Heart right ventricle (tissue), 16 donors: ENCODE measurements around the gene CHID1. TPM values are rescaled to one million over a fixed set of nuclear protein-coding genes. Genes with fewer than 3 reads are reported as not detected.

ENCODE experiments used
- ATAC-seq, 8 donors: fragments of 200-7000 bp; cut with Tn5 transposase; one replicate each; pipeline ENCODE4 v1.9.1; 2020; ENCODE audit warnings: mild to moderate bottlenecking in 8 of 8, moderate library complexity in 8 of 8, moderate number of reproducible peaks in 1 of 8
- DNase-seq, 2 donors: peaks; one replicate each; pipeline ENCODE4 v3.0.0-alpha.2; 2020
- H3K27ac ChIP-seq, 10 donors: fragments of 200-600 bp; sonication (generic) in 2 of 10; one replicate each; pipeline versions ENCODE4 v1.5.0 to v1.8.0; 2020 to 2022; ENCODE audit warnings: mild to moderate bottlenecking in 3 of 10
- H3K27me3 ChIP-seq, 7 donors: fragments of 200-600 bp; one replicate each; pipeline ENCODE4 v1.8.0; 2021 to 2022; ENCODE audit warnings: mild to moderate bottlenecking in 2 of 7
- H3K36me3 ChIP-seq, 9 donors: fragments of 200-600 bp; sonication (generic) in 1 of 9; one replicate each; pipeline versions ENCODE4 v1.5.0 to v1.8.0; 2020 to 2022; ENCODE audit warnings: mild to moderate bottlenecking in 2 of 9
- H3K4me1 ChIP-seq, 9 donors: fragments of 200-600 bp; sonication (generic) in 1 of 9; one replicate each; pipeline versions ENCODE4 v1.5.0 to v1.8.0; 2020 to 2022; ENCODE audit warnings: mild to moderate bottlenecking in 4 of 9
- H3K4me3 ChIP-seq, 10 donors: fragments of 200-600 bp; sonication (generic) in 2 of 10; one replicate each; pipeline versions ENCODE4 v1.5.0 to v1.8.0; 2020 to 2022; ENCODE audit warnings: mild to moderate bottlenecking in 7 of 10, moderate library complexity in 2 of 10
- H3K9me3 ChIP-seq, 11 donors: fragments of 200-600 bp in 10 of 11; sonication (generic) in 2 of 11; one replicate each; pipeline versions ENCODE4 v1.5.0 to v1.8.0; 2013 to 2022; ENCODE audit warnings: mild to moderate bottlenecking in 2 of 11, control low read depth in 1 of 11, moderate library complexity in 1 of 11
- CTCF ChIP-seq, 9 donors: fragments of 200-600 bp; sonication (generic) in 2 of 9; IDR thresholded peaks; one replicate each; pipeline versions ENCODE4 v1.5.0 to v1.8.0; 2021 to 2022; ENCODE audit warnings: antibody characterized with exemption in 9 of 9, mild to moderate bottlenecking in 5 of 9, moderate library complexity in 1 of 9
- WGBS, 2 donors: extraction: QIAGEN DNeasy Blood & Tissue Kit; methylation state at CpG; one replicate each; pipeline ENCODE4 v1.1.7; 2013; ENCODE audit warnings: inconsistent platforms in 1 of 2; 5-methylcytosine and 5-hydroxymethylcytosine counted together
- intact Hi-C, 10 donors: fragments of 100-400 bp; cut with DNase I; formaldehyde crosslinking; loops; one replicate each; pipeline versions ENCODE4 v1.11.1 to v1.14.2; 2022
- polyA plus RNA-seq, 2 donors: library from polyadenylated mRNA; stranded (reverse); fragments of 200-250 nt; gene quantifications; one replicate each; pipeline ENCODE4 v1.2.3, GENCODE V29; 2013
- total RNA-seq, 10 donors: library from RNA; stranded (reverse); fragmentation: NEBNext Ultra II Directional in 3 of 10; extraction: Animal tissue kit (Norgen Biotek cat#: 25700) in 3 of 10; gene quantifications; one replicate each; pipeline versions ENCODE4 v1.2.1 to v1.2.4, GENCODE V29; 2021 to 2023
- donor health status: Arrhythmogenic right ventricular cardiomyopathy.
- donor health status: ischemic (EF 13 %, LVEDD 7.1; RV severe dilation, severe dysfunction).
- donor health status: healthy with polysubstance abuse.
- donor health status: DM: no; HTN: yes; CAD: no.
- donor health status: DM: no; HTN: no; CAD: no.
- donor health status: ischemic (EF 25% LVEDD 6.9; RV normal size, moderate dysfunction).
- donor health status: ischemic (EF 25% LVEDD 5.7; RV mildly dilated, moderate dysfunction).
- donor health status: healthy.
- donor health status: DM: yes; HTN: yes; CAD: no.
- donor health status: Ischemic cardiomyopathy.
- donor health status: ischemic (EF 35%, LVEDD 5.7; RV mildly dilated, moderate dysfunction).
- donor health status: nonischemic (EF 11% LVEDD 7.7; RV severe dilation, severe dysfunction).
- donor health status: DM: yes; HTN: yes; CAD: no.
- donor health status: PGD.
- donor health status: ischemic (EF 29% LVEDD 5.4; RV normal size, mild dysfunction).
- donor health status: nonischemic (EF 23%, LVEDD 6.1; RV moderate dilation, normal function).

The CHID1 gene
- total and polyA plus RNA-seq, 12 donors: 40.1 to 75.2 (median 57.5) TPM

GRCh38 chr11:854601-855329, 55.8 kb downstream of the CHID1 start:
- Histone ChIP-seq H3K36me3 (peaks cover 0 to 17% (median 0%) of the 10 kb centered on the region in 9 donors), H3K4me1 (peaks cover 12 to 67% (median 28%) of the 10 kb centered on the region in 9 donors), H3K9me3 (no peaks in the 10 kb centered on the region), H3K27me3 (peaks cover 0 to 9% (median 0%) of the 10 kb centered on the region in 7 donors), H3K4me3 (no peak overlapping the region), H3K27ac (peak overlapping the region in 2 of 10 donors; percentile 10 to 21)
- TF ChIP-seq CTCF (IDR thresholded peaks at IDR 0.05): no peak
- intact Hi-C loops: loop anchor here in 2 of 10 donors (10.0 kb wide), 1 partner anchor 190 kb away; no protein-coding TSS in a partner anchor
- WGBS, 2 donors: 82 to 88% methylated on average over 20 of the region's 20 CpGs
- no peak for ATAC-seq
- no peak for DNase-seq

GRCh38 chr11:853682-854448, 56.7 kb downstream of the CHID1 start:
- no peak for DNase-seq
- TF ChIP-seq CTCF (IDR thresholded peaks at IDR 0.05): no peak

GRCh38 chr11:852762-853161, 57.8 kb downstream of the CHID1 start:
- ATAC-seq: no peak
- Histone ChIP-seq H3K4me1 (peaks cover 22 to 79% (median 39%) of the 10 kb centered on the region in 9 donors), H3K36me3 (peaks cover 0 to 17% (median 0%) of the 10 kb centered on the region in 9 donors), H3K27ac (no peak overlapping the region), H3K4me3 (no peak overlapping the region), H3K27me3 (peaks cover 0 to 26% (median 0%) of the 10 kb centered on the region in 7 donors), H3K9me3 (no peaks in the 10 kb centered on the region)
- no peak for DNase-seq
- TF ChIP-seq CTCF (IDR thresholded peaks at IDR 0.05): no peak
- intact Hi-C loops: loop anchor here in 2 of 10 donors (10.0 kb wide), 1 partner anchor 192 kb away; no protein-coding TSS in a partner anchor
- 85 to 87% methylated on average over 14 to 15 of the region's 15 CpGs for WGBS, 2 donors

More at GRCh38 chr11:853682-854448, 56.7 kb downstream of the CHID1 start:
- 92 to 95% methylated on average over 27 of the region's 27 CpGs for WGBS, 2 donors
- Histone ChIP-seq H3K27me3 (peaks cover 0 to 15% (median 0%) of the 10 kb centered on the region in 7 donors), H3K4me1 (peaks cover 13 to 68% (median 29%) of the 10 kb centered on the region in 9 donors), H3K36me3 (peaks cover 0 to 17% (median 0%) of the 10 kb centered on the region in 9 donors), H3K9me3 (no peaks in the 10 kb centered on the region), H3K4me3 (no peak overlapping the region), H3K27ac (peak overlapping the region in 1 of 10 donors; percentile 21)
- ATAC-seq: no peak
- intact Hi-C loops: loop anchor here in 2 of 10 donors (10.0 kb wide), 1 partner anchor 191 kb away; no protein-coding TSS in a partner anchor
